CMK (cell line): ENCODE measurements around the gene COL19A1.
"Not testable (repeated sequence)": the region's sequence is repeated elsewhere in the genome, so short reads cannot be mapped to it uniquely, and the experiment has no call there.

Experiments used
- DNase-seq: peaks from one replicate; pipeline ENCODE4 v3.0.0-alpha.2; 2010; ENCODE audit warnings: low read depth

Gene COL19A1

GRCh38 chr6:69965974-69966373 lies 99.6 kb downstream of the COL19A1 start:
- not testable (repeated sequence) for DNase-seq

DNA sequence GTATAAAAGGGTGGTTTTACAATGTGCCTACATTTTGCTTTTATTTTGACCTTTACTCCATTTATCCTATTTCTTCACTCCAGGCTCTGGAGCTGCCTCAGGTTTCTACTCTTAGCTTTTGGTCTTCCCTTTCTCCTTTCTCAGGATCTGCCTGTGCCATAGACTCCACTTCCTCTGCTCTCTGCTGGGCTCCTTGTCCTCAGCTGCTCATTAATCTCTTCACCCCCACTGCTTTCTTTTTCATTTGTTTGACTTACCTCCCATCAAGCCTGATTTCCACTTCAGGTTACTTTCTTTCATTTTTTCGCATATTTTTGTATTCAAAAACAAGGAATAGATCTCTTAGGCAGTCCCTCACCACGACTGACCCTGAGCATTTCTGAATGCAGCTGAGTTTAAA lies 106.8 kb downstream of the COL19A1 start:
- DNase-seq = no peak

GRCh38 chr6:69973763-69974162 lies 107.4 kb downstream of the COL19A1 start:
- DNase-seq = no peak

DNA sequence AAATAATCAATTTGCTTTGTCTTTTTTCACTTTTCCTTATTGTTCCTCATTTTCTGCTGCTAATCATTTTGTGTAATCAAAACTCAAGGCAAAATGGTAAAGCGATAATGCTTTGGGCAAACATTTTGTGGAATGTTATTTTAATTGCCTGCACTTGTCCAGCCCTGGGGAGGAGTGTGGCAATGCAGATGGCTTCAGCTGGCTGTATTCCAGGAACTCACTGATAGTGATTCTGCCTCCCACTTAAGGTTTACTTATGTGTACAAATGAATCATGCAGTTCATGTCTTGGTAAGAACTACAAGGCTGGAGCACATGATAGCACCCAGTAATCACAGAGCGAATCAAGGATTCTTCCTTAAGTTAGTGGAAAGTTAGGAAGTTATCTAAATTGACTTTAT lies 107.8 kb downstream of the COL19A1 start:
- no peak for DNase-seq

GRCh38 chr6:69976591-69977090 lies 110.3 kb downstream of the COL19A1 start:
- no peak for DNase-seq

- DNase-seq = no peak
Measured at GRCh38 chr6:69980624-69981023, 114.3 kb downstream of the COL19A1 start.

DNA sequence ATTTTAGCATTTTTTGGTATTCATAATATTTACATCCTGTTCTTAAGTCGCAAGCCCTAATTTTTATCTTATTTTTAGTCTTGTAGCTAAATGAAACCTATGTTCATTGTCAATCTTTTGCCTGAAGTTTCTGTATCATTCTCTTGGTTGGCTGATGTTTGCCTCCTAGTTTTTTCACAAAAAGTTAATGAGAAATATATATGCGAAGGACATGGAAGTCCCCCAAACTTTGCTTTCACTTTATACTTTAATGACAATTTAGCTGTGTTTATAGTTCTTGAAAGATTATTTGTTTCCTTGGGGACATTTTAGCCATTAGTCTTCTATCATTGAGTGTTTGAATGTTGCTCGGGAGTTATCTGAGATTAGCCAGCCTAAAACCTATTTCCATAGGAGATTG lies 118.2 kb downstream of the COL19A1 start:
- no peak for DNase-seq

- no peak for DNase-seq
Measured at GRCh38 chr6:69985180-69985579, 118.8 kb downstream of the COL19A1 start.

GRCh38 chr6:69987550-69987949 lies 121.2 kb downstream of the COL19A1 start:
- no peak for DNase-seq

GRCh38 chr6:69988458-69989126 lies 122.2 kb downstream of the COL19A1 start:
- DNase-seq = no peak

GRCh38 chr6:69994251-69994650 lies 127.9 kb downstream of the COL19A1 start:
- no peak for DNase-seq

GRCh38 chr6:70008189-70008588 lies 141.8 kb downstream of the COL19A1 start:
- DNase-seq = no peak

GRCh38 chr6:70010339-70010738 lies 144.0 kb downstream of the COL19A1 start:
- DNase-seq = not testable (repeated sequence)

DNA sequence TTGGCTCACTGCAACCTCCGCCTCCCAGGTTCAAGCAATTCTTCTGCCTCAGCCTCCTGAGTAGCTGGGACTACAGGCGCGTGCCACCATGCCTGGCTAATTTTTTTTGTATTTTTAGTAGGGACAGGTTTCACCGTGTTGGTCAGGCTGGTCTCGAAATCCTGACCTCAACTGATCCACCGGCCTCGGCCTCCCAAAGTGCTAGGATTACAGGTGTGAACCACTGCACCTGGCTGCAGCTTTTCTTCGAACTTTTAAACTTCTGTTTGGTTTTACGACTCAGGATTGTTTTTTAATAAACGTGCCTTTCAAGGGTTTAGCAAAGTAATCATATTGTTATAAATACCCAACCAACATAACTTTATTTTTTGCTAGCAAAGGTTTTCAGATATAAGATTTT lies 156.8 kb downstream of the COL19A1 start:
- not testable (repeated sequence) for DNase-seq

GRCh38 chr6:70028246-70028645 lies 161.9 kb downstream of the COL19A1 start:
- no peak for DNase-seq

DNA sequence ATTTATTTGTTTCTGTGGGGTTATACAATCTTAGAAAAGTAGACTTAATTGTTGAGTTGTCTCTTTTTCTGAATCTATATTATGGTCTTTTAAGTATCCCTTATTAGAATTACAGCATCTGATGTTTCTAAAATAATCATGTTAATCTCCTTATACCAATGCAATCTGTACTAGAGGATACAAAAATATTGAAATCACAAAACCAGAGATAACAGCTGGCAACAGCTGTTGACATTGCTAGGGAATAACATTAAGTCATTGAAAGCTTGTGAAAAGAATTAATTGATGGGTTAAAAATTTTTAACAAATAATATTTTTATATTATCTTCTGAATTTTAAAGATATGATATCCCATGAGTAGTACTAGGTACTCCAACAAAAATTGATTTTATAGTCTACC lies 162.6 kb downstream of the COL19A1 start:
- DNase-seq = no peak

DNA sequence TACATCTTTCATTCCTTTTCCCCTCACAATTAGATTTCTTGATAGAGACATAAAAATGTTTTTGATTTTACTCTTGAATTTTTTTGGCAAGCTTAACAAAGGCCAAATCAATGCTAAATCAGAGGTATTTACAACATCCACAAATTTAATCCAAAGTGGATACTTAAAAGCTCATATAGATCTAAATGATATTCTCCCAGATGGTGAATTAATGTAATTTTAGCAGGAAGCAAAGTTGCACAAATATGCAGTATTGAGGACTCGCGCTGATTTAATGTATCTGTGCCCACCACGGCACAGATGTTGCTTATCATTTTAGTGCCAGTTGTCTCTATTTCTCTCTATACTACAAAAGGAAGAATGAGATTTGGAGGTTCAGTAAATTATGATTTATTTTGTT lies 167.4 kb downstream of the COL19A1 start:
- DNase-seq = no peak

DNA sequence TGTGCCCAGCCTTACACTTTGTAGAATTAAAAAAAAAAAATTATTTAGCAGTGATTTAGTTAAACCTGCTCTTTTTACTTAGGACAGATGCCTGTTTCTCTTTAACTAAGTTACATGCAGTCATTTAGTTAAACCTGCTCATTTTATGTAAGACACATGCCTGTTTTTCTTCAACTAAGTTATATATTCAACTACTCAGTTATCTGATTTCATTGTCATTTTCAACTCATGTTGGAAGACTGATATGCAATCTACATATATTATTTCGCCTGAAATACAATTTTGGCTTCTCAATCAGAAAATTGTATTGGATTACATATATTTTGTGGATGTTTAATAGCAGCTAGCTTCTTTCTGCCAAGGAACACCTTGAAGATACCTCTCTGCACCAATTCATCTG lies 171.1 kb downstream of the COL19A1 start:
- DNase-seq = no peak

GRCh38 chr6:70040766-70041165 lies 174.4 kb downstream of the COL19A1 start:
- DNase-seq = no peak

DNA sequence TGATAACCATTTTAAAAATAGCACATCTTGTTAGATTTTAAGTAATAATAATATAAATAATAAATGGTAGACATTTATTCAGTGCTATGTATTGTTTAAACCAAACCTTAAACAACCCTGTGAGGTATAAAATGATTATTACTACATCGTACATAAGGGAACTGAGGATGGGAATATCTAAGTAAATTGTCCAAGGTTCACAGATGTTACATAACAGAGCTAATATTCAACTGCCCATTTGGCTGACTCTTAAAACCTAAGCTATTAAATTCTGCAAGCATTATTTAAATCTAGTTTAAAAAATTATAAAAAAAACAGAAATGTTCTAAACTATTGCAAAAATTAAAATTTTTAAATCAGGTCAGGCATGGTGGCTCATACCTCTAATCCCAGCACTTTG lies 175.1 kb downstream of the COL19A1 start:
- DNase-seq = no peak

DNA sequence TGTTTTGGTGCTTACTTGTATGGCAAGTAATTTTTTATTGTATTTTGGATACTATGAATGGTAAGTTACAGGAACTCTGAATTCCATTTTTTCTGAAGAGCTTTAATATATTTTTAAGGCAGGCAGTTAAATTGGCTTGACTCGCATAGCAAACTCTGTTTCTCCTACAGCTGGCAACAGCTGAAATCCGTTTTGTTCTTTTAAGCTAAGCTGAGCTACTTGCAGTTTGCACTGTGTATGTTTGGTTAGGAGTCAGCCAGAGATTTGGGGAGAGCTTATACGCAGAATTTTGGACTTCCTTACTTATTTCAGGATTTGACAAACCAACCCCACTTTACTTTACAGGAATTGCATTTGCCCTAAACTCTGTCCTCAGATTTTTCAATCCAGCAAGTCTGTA lies 179.1 kb downstream of the COL19A1 start:
- DNase-seq = no peak

DNA sequence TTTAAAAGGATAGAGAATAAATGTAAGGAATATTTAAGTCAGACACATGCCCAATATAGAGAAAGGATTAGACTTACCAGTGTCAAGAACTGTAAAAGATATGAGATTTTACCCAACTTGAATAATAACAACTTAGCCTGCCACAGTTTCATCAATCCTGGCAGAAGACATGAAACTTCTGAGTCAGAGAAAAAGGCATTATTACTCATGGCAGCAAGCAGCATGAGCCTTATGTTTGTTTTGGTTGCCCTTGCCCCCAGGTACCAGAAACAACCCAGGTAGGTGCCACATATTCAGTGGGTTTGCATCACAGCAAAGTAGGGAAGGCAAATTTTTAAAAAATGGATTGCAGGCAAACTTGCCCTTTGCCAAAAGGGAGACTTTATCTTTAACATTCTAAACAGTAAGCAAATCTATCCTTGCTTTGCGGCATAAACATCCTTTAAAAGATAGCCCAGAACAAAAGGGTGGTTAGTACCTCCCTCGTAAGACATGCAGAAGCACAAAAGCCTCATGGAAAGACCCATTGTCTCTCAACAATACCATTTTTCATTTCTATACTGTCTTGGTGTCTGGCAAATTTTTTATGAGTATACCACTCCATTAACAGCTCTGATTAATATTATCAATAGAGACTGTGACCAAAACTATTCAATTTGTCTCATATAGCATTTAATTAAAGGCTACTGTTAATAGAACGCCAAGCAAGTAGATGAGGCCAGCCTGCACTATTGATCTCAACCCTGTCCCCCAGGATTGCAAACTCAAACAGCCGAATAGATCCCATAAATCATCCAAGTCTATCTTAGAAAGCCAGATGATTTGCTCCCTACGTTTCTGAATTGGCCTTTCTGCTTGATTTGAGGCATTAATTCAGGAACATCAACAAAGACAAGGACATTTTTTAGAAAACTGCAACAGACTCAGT lies 185.1 kb downstream of the COL19A1 start:
- DNase-seq = no peak

DNA sequence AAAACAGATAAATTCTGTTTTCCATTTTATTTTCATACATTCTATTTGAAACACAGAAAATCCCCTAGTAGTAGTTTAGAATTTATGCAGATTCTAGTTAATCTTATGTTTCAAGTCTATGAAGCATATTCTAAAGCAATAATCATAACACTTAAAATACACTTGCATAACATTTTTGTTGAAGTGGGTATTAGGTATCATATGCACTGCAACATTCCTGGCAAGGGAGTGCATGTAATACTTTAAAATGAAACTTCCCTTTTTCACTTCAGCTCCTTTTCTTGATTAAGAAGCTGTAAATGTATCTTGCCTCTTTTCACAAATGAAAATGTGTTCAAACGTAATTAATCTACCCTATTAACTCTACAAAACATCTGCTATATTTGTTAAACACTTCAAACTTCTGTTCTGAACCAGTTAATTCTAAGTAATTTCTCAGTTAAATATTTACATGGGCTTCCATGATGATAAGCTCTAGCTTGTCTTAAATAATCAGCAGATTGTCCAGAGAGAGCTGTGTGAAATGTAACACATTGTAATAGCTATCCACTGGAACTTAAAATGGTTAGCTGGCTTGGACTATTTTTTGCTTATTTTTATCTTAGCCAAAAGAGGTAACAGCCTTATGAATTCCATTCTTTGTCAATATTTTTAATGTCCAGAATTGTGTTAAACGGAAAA lies 192.8 kb downstream of the COL19A1 start:
- no peak for DNase-seq
